Heart right ventricle (tissue), 16 donors: ENCODE results near the gene COMTD1. TPM values are rescaled to one million over a fixed set of nuclear protein-coding genes. Genes with fewer than 3 reads are reported as not detected.
A peak's percentile ranks its signal among the peaks of the same experiment; 100 is the strongest.

ENCODE experiments used
- ATAC-seq, 8 donors: fragments of 200-7000 bp; cut with Tn5 transposase; one replicate each; pipeline ENCODE4 v1.9.1; 2020; ENCODE audit warnings: mild to moderate bottlenecking in 8 of 8, moderate library complexity in 8 of 8, moderate number of reproducible peaks in 1 of 8
- DNase-seq, 2 donors: peaks; one replicate each; pipeline ENCODE4 v3.0.0-alpha.2; 2020
- H3K27ac ChIP-seq, 10 donors: fragments of 200-600 bp; sonication (generic) in 2 of 10; one replicate each; pipeline versions ENCODE4 v1.5.0 to v1.8.0; 2020 to 2022; ENCODE audit warnings: mild to moderate bottlenecking in 3 of 10
- H3K27me3 ChIP-seq, 7 donors: fragments of 200-600 bp; one replicate each; pipeline ENCODE4 v1.8.0; 2021 to 2022; ENCODE audit warnings: mild to moderate bottlenecking in 2 of 7
- H3K36me3 ChIP-seq, 9 donors: fragments of 200-600 bp; sonication (generic) in 1 of 9; one replicate each; pipeline versions ENCODE4 v1.5.0 to v1.8.0; 2020 to 2022; ENCODE audit warnings: mild to moderate bottlenecking in 2 of 9
- H3K4me1 ChIP-seq, 9 donors: fragments of 200-600 bp; sonication (generic) in 1 of 9; one replicate each; pipeline versions ENCODE4 v1.5.0 to v1.8.0; 2020 to 2022; ENCODE audit warnings: mild to moderate bottlenecking in 4 of 9
- H3K4me3 ChIP-seq, 10 donors: fragments of 200-600 bp; sonication (generic) in 2 of 10; one replicate each; pipeline versions ENCODE4 v1.5.0 to v1.8.0; 2020 to 2022; ENCODE audit warnings: mild to moderate bottlenecking in 7 of 10, moderate library complexity in 2 of 10
- H3K9me3 ChIP-seq, 11 donors: fragments of 200-600 bp in 10 of 11; sonication (generic) in 2 of 11; one replicate each; pipeline versions ENCODE4 v1.5.0 to v1.8.0; 2013 to 2022; ENCODE audit warnings: mild to moderate bottlenecking in 2 of 11, control low read depth in 1 of 11, moderate library complexity in 1 of 11
- CTCF ChIP-seq, 9 donors: fragments of 200-600 bp; sonication (generic) in 2 of 9; IDR thresholded peaks; one replicate each; pipeline versions ENCODE4 v1.5.0 to v1.8.0; 2021 to 2022; ENCODE audit warnings: antibody characterized with exemption in 9 of 9, mild to moderate bottlenecking in 5 of 9, moderate library complexity in 1 of 9
- WGBS, 2 donors: extraction: QIAGEN DNeasy Blood & Tissue Kit; methylation state at CpG; one replicate each; pipeline ENCODE4 v1.1.7; 2013; ENCODE audit warnings: inconsistent platforms in 1 of 2; 5-methylcytosine and 5-hydroxymethylcytosine counted together
- intact Hi-C, 10 donors: fragments of 100-400 bp; cut with DNase I; formaldehyde crosslinking; loops; one replicate each; pipeline versions ENCODE4 v1.11.1 to v1.14.2; 2022
- polyA plus RNA-seq, 2 donors: library from polyadenylated mRNA; stranded (reverse); fragments of 200-250 nt; gene quantifications; one replicate each; pipeline ENCODE4 v1.2.3, GENCODE V29; 2013
- total RNA-seq, 10 donors: library from RNA; stranded (reverse); fragmentation: NEBNext Ultra II Directional in 3 of 10; extraction: Animal tissue kit (Norgen Biotek cat#: 25700) in 3 of 10; gene quantifications; one replicate each; pipeline versions ENCODE4 v1.2.1 to v1.2.4, GENCODE V29; 2021 to 2023
- donor health status: Arrhythmogenic right ventricular cardiomyopathy.
- donor health status: ischemic (EF 13 %, LVEDD 7.1; RV severe dilation, severe dysfunction).
- donor health status: healthy with polysubstance abuse.
- donor health status: DM: no; HTN: yes; CAD: no.
- donor health status: DM: no; HTN: no; CAD: no.
- donor health status: ischemic (EF 25% LVEDD 6.9; RV normal size, moderate dysfunction).
- donor health status: ischemic (EF 25% LVEDD 5.7; RV mildly dilated, moderate dysfunction).
- donor health status: healthy.
- donor health status: DM: yes; HTN: yes; CAD: no.
- donor health status: Ischemic cardiomyopathy.
- donor health status: ischemic (EF 35%, LVEDD 5.7; RV mildly dilated, moderate dysfunction).
- donor health status: nonischemic (EF 11% LVEDD 7.7; RV severe dilation, severe dysfunction).
- donor health status: DM: yes; HTN: yes; CAD: no.
- donor health status: PGD.
- donor health status: ischemic (EF 29% LVEDD 5.4; RV normal size, mild dysfunction).
- donor health status: nonischemic (EF 23%, LVEDD 6.1; RV moderate dilation, normal function).

Gene COMTD1
- total and polyA plus RNA-seq, 12 donors = 16.4 to 254 (median 33.6) TPM

- no peak for TF ChIP-seq CTCF (IDR thresholded peaks at IDR 0.05)
- intact Hi-C loops = no loop called here
- WGBS, 2 donors = 95 to 100% methylated on average over 1 of the region's 1 CpG
- Histone ChIP-seq H3K9me3 (no peaks in the 10 kb centered on the region), H3K27ac (no peak overlapping the region), H3K27me3 (no peaks in the 10 kb centered on the region), H3K36me3 (no peaks in the 10 kb centered on the region), H3K4me1 (peaks cover 0 to 6% (median 0%) of the 10 kb centered on the region in 9 donors), H3K4me3 (no peak overlapping the region)
- ATAC-seq = peak in 4 of 8 donors; percentile 42 to 66 (median 56)
- no peak for DNase-seq
These were observed 28.0 kb upstream of the COMTD1 start for GRCh38 chr10:75263806-75264205.

- Histone ChIP-seq H3K4me3 (no peak overlapping the region), H3K4me1 (peaks cover 0 to 6% (median 0%) of the 10 kb centered on the region in 9 donors), H3K36me3 (no peaks in the 10 kb centered on the region), H3K9me3 (no peaks in the 10 kb centered on the region), H3K27ac (no peak overlapping the region), H3K27me3 (no peaks in the 10 kb centered on the region)
- intact Hi-C loops = no loop called here
- WGBS, 2 donors = 69 to 79% methylated on average over 25 of the region's 25 CpGs
- no peak for DNase-seq
- ATAC-seq = no peak
- TF ChIP-seq CTCF (IDR thresholded peaks at IDR 0.05) = no peak
These were observed 26.3 kb upstream of the COMTD1 start for GRCh38 chr10:75261813-75262705.

- 63 to 81% methylated on average over 3 of the region's 3 CpGs for whole genome bisulfite sequencing, 2 donors
- no peak for TF ChIP-seq CTCF (IDR thresholded peaks at IDR 0.05)
- no peaks in the 10 kb centered on the region for H3K36me3 ChIP-seq
- H3K27me3 ChIP-seq = no peaks in the 10 kb centered on the region
- intact Hi-C loops = no loop called here
- no peak overlapping the region for H3K27ac ChIP-seq
- ATAC-seq (no peak), DNase-seq (no peak)
- peaks cover 0 to under 1% (median 0%) of the 10 kb centered on the region in 11 donors for H3K9me3 ChIP-seq
- peaks cover 0 to 6% (median 0%) of the 10 kb centered on the region in 9 donors for H3K4me1 ChIP-seq
- H3K4me3 ChIP-seq = no peak overlapping the region
These were observed 25.2 kb upstream of the COMTD1 start for GRCh38 chr10:75260990-75261389.

- no peaks in the 10 kb centered on the region for H3K36me3 ChIP-seq
- no peaks in the 10 kb centered on the region for H3K4me1 ChIP-seq
- H3K4me3 ChIP-seq = no peak overlapping the region
- H3K9me3 ChIP-seq = peaks cover 0 to 36% (median 17%) of the 10 kb centered on the region in 11 donors
- H3K27ac ChIP-seq = no peak overlapping the region
- no peak for TF ChIP-seq CTCF (IDR thresholded peaks at IDR 0.05)
- DNase-seq (no peak), ATAC-seq (no peak)
- intact Hi-C loops = no loop called here
- no peaks in the 10 kb centered on the region for H3K27me3 ChIP-seq
- WGBS, 2 donors = 97 to 99% methylated on average over 2 of the region's 2 CpGs
These were observed 19.0 kb upstream of the COMTD1 start for GRCh38 chr10:75254739-75255138.
